HTERT RPE-1 (cell line): ENCODE measurements around the gene SCYL1.

ENCODE experiments used
- in situ Hi-C: fragments of 300-500 bp; cut with MboI; formaldehyde crosslinking; loops from 4 replicates; pipeline ENCODE4 v1.14.3; 2020; ENCODE audit warnings: low sequenced_read_pairs

SCYL1 gene

DNA sequence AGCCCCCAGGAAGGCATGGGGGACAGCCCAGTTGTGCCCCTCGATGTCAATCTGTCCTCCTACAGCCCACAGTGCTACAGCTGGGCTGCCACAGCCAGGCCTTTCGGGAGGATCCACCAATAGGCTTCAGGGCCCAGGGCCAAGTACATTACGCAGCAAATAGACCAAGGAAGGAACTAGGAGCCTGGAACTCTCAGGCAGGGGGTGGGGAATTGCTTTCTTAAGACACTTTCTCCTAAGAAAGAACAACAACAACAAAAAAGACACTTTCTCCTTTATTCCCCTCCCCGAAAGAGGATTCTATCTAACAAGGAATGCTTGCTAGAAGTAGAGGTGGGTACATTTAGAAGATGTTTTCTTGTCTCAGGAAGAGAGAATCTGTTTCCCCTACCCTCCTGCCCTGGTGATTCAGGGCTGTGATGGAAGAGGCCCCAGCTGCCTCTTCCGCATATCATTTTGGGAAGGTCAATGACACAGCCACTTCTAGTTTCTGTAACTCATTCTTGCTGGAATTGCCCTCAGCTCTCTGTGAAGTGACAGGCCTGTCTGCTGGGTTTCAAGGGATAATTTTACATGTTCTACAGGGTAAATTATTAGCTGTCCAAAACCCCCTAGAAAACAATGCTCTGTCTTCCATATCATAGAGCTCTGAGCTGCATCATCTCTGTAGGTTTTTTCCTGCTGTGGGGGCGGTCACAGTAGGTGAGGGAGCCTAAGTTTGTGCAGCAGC lies 32.1 kb upstream of the SCYL1 start:
- in situ Hi-C loops, result no loop called here

DNA sequence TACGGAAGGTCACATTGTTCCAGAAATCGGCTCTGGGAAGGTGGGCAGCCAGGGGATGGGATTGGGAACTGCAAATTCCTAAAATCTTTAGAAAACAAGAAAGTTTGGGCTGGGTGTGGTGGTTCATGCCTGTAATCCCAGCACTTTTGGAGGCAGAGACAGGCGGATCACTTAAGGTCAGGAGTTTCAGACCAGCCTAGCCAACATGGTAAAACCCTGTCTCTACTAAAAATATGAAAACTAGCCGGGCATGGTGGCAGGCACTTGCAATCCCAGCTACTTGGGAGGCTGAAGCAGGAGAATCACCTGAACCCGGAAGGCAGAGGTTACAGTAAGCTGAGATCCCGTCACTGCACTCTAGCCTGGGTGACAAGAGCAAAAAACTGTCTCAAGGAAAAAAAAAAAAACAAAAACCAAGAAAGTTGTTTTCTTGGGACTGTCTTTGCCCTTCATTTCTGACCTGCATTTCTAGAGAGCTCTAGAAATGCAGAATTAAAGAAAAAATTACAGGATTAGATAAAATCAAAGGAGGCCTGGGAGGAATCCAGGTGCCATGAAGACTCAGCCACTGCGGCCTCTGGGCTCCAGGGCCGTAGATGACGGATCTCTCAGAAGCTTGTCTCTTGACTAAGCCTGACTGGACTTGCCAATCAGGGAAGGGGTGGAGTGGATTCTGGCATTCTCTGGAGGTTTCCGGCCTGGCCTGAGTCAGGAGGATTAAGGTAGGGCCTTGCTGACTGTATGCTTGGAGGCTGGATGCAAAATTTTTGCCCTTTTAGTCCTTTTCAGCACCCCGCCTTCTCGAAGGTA lies 31.3 kb upstream of the SCYL1 start:
- in situ Hi-C loops, result no loop called here

DNA sequence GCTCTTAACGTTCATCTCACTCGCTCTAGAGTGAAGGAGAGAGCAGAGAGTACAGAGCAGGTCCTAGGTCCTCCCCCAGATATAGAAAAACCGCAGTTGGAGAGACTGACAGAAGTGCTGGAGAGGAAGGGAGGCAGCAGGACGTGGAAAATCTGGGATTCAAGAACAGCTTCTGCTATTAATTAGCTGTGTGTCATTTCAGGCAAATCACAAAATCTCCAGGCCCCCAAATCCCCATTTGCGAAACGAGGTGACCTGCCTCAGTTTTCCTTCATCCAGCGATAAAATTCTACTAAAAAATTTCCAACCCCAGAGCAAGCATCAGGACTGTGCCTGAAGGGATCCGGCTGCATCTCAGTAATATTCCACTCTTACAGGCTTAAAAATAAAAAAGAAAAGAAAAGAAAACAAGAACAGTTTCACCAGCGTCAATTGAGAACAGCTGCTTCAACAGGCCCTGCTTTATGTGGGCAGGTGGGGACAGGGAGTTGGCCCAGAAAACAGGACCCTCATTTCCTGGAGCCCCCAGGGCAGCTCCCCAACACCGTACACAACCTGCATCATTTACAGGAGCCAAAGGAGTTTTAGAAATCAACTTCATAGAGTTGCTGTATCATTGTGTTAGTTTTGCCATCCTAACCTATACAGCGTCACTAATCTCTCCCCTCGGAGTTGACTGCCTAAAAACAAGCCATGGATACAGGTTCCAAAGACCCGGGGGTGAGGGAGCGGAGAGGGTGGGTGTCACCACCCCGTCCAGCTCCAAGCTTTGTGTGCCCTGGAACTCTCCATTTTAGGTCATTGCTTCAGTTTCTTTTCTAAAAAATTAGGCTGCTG lies 28.4 kb upstream of the SCYL1 start:
- in situ Hi-C loops, result no loop called here

DNA sequence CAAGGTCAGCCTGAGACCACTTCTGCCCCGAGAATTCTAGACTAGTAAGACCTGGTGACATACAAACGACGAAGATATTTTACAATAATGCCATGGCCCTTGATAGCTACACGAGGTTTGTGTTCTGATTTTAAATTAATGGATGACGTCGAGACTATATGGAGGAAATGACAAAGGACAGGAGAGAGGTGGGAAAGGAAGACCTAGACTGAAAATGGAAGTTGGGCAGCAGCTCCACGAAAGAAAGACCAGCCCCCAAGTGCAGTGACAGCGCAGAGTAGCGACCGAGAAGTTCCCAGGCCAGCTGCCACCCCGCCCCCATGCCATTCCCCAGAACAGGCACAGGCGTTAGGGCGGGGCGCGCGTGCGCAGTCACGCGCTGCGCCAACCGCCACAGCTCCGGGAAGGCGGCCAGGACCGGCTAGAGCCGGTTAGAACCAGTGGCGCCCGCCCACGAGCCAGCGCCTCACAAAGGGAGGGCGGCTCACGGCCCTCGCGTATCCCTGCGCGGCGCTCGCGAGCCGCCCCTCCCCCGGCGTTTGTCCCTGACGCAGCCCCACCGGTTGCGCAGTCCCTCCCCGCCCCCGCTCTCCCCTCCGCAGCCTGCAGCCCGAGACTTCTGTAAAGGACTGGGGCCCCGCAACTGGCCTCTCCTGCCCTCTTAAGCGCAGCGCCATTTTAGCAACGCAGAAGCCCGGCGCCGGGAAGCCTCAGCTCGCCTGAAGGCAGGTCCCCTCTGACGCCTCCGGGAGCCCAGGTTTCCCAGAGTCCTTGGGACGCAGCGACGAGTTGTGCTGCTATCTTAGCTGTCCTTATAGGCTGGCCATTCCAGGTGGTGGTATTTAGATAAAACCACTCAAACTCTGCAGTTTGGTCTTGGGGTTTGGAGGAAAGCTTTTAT lies 27.5 kb upstream of the SCYL1 start:
- in situ Hi-C loops, result no loop called here

DNA sequence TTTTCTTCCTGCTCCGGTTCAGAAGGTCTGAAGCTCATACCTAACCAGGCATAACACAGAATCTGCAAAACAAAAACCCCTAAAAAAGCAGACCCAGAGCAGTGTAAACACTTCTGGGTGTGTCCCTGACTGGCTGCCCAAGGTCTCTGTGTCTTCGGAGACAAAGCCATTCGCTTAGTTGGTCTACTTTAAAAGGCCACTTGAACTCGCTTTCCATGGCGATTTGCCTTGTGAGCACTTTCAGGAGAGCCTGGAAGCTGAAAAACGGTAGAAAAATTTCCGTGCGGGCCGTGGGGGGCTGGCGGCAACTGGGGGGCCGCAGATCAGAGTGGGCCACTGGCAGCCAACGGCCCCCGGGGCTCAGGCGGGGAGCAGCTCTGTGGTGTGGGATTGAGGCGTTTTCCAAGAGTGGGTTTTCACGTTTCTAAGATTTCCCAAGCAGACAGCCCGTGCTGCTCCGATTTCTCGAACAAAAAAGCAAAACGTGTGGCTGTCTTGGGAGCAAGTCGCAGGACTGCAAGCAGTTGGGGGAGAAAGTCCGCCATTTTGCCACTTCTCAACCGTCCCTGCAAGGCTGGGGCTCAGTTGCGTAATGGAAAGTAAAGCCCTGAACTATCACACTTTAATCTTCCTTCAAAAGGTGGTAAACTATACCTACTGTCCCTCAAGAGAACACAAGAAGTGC lies 26.7 kb upstream of the SCYL1 start:
- in situ Hi-C loops, result no loop called here

DNA sequence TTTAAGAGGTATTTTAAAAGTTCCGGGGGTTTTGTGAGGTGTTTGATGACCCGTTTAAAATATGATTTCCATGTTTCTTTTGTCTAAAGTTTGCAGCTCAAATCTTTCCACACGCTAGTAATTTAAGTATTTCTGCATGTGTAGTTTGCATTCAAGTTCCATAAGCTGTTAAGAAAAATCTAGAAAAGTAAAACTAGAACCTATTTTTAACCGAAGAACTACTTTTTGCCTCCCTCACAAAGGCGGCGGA lies 26.2 kb upstream of the SCYL1 start:
- in situ Hi-C loops, result no loop called here

DNA sequence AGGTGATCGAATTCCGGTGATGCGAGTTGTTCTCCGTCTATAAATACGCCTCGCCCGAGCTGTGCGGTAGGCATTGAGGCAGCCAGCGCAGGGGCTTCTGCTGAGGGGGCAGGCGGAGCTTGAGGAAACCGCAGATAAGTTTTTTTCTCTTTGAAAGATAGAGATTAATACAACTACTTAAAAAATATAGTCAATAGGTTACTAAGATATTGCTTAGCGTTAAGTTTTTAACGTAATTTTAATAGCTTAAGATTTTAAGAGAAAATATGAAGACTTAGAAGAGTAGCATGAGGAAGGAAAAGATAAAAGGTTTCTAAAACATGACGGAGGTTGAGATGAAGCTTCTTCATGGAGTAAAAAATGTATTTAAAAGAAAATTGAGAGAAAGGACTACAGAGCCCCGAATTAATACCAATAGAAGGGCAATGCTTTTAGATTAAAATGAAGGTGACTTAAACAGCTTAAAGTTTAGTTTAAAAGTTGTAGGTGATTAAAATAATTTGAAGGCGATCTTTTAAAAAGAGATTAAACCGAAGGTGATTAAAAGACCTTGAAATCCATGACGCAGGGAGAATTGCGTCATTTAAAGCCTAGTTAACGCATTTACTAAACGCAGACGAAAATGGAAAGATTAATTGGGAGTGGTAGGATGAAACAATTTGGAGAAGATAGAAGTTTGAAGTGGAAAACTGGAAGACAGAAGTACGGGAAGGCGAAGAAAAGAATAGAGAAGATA lies 25.7 kb upstream of the SCYL1 start, which contains the start of gene MALAT1:
Gene MALAT1, plus strand, starts transcription at position 69 of the 736 bp plus-strand sequence.
- in situ Hi-C loops, result no loop called here

DNA sequence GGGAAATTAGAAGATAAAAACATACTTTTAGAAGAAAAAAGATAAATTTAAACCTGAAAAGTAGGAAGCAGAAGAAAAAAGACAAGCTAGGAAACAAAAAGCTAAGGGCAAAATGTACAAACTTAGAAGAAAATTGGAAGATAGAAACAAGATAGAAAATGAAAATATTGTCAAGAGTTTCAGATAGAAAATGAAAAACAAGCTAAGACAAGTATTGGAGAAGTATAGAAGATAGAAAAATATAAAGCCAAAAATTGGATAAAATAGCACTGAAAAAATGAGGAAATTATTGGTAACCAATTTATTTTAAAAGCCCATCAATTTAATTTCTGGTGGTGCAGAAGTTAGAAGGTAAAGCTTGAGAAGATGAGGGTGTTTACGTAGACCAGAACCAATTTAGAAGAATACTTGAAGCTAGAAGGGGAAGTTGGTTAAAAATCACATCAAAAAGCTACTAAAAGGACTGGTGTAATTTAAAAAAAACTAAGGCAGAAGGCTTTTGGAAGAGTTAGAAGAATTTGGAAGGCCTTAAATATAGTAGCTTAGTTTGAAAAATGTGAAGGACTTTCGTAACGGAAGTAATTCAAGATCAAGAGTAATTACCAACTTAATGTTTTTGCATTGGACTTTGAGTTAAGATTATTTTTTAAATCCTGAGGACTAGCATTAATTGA lies 25.0 kb upstream of the SCYL1 start:
- in situ Hi-C loops, result no loop called here

DNA sequence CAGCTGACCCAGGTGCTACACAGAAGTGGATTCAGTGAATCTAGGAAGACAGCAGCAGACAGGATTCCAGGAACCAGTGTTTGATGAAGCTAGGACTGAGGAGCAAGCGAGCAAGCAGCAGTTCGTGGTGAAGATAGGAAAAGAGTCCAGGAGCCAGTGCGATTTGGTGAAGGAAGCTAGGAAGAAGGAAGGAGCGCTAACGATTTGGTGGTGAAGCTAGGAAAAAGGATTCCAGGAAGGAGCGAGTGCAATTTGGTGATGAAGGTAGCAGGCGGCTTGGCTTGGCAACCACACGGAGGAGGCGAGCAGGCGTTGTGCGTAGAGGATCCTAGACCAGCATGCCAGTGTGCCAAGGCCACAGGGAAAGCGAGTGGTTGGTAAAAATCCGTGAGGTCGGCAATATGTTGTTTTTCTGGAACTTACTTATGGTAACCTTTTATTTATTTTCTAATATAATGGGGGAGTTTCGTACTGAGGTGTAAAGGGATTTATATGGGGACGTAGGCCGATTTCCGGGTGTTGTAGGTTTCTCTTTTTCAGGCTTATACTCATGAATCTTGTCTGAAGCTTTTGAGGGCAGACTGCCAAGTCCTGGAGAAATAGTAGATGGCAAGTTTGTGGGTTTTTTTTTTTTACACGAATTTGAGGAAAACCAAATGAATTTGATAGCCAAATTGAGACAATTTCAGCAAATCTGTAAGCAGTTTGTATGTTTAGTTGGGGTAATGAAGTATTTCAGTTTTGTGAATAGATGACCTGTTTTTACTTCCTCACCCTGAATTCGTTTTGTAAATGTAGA lies 24.3 kb upstream of the SCYL1 start:
- in situ Hi-C loops, result no loop called here

DNA sequence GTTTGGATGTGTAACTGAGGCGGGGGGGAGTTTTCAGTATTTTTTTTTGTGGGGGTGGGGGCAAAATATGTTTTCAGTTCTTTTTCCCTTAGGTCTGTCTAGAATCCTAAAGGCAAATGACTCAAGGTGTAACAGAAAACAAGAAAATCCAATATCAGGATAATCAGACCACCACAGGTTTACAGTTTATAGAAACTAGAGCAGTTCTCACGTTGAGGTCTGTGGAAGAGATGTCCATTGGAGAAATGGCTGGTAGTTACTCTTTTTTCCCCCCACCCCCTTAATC lies 23.8 kb upstream of the SCYL1 start:
- in situ Hi-C loops, result no loop called here

DNA sequence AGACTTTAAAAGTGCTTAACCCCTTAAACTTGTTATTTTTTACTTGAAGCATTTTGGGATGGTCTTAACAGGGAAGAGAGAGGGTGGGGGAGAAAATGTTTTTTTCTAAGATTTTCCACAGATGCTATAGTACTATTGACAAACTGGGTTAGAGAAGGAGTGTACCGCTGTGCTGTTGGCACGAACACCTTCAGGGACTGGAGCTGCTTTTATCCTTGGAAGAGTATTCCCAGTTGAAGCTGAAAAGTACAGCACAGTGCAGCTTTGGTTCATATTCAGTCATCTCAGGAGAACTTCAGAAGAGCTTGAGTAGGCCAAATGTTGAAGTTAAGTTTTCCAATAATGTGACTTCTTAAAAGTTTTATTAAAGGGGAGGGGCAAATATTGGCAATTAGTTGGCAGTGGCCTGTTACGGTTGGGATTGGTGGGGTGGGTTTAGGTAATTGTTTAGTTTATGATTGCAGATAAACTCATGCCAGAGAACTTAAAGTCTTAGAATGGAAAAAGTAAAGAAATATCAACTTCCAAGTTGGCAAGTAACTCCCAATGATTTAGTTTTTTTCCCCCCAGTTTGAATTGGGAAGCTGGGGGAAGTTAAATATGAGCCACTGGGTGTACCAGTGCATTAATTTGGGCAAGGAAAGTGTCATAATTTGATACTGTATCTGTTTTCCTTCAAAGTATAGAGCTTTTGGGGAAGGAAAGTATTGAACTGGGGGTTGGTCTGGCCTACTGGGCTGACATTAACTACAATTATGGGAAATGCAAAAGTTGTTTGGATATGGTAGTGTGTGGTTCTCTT lies 23.2 kb upstream of the SCYL1 start:
- in situ Hi-C loops, result no loop called here

DNA sequence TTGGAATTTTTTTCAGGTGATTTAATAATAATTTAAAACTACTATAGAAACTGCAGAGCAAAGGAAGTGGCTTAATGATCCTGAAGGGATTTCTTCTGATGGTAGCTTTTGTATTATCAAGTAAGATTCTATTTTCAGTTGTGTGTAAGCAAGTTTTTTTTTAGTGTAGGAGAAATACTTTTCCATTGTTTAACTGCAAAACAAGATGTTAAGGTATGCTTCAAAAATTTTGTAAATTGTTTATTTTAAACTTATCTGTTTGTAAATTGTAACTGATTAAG lies 22.7 kb upstream of the SCYL1 start:
- in situ Hi-C loops, result no loop called here

DNA sequence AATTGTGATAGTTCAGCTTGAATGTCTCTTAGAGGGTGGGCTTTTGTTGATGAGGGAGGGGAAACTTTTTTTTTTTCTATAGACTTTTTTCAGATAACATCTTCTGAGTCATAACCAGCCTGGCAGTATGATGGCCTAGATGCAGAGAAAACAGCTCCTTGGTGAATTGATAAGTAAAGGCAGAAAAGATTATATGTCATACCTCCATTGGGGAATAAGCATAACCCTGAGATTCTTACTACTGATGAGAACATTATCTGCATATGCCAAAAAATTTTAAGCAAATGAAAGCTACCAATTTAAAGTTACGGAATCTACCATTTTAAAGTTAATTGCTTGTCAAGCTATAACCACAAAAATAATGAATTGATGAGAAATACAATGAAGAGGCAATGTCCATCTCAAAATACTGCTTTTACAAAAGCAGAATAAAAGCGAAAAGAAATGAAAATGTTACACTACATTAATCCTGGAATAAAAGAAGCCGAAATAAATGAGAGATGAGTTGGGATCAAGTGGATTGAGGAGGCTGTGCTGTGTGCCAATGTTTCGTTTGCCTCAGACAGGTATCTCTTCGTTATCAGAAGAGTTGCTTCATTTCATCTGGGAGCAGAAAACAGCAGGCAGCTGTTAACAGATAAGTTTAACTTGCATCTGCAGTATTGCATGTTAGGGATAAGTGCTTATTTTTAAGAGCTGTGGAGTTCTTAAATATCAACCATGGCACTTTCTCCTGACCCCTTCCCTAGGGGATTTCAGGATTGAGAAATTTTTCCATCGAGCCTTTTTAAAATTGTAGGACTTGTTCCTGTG lies 22.1 kb upstream of the SCYL1 start:
- in situ Hi-C loops, result no loop called here

DNA sequence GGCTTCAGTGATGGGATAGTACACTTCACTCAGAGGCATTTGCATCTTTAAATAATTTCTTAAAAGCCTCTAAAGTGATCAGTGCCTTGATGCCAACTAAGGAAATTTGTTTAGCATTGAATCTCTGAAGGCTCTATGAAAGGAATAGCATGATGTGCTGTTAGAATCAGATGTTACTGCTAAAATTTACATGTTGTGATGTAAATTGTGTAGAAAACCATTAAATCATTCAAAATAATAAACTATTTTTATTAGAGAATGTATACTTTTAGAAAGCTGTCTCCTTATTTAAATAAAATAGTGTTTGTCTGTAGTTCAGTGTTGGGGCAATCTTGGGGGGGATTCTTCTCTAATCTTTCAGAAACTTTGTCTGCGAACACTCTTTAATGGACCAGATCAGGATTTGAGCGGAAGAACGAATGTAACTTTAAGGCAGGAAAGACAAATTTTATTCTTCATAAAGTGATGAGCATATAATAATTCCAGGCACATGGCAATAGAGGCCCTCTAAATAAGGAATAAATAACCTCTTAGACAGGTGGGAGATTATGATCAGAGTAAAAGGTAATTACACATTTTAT lies 21.4 kb upstream of the SCYL1 start:
- in situ Hi-C loops, result no loop called here

DNA sequence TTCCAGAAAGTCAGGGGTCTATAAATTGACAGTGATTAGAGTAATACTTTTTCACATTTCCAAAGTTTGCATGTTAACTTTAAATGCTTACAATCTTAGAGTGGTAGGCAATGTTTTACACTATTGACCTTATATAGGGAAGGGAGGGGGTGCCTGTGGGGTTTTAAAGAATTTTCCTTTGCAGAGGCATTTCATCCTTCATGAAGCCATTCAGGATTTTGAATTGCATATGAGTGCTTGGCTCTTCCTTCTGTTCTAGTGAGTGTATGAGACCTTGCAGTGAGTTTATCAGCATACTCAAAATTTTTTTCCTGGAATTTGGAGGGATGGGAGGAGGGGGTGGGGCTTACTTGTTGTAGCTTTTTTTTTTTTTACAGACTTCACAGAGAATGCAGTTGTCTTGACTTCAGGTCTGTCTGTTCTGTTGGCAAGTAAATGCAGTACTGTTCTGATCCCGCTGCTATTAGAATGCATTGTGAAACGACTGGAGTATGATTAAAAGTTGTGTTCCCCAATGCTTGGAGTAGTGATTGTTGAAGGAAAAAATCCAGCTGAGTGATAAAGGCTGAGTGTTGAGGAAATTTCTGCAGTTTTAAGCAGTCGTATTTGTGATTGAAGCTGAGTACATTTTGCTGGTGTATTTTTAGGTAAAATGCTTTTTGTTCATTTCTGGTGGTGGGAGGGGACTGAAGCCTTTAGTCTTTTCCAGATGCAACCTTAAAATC lies 20.8 kb upstream of the SCYL1 start:
- in situ Hi-C loops, result no loop called here
